Body of pancreas (tissue), 4 donors: ENCODE measurements around the gene TNS2. TPM values are rescaled to one million over a fixed set of nuclear protein-coding genes. Genes with fewer than 3 reads are reported as not detected.

Source experiments
- ATAC-seq: fragments of 150-250 bp; one replicate; pipeline ENCODE4 v1.9.1; 2016
- DNase-seq, 4 donors: peaks; one replicate each; pipeline ENCODE4 v3.0.0-alpha.2; 2019
- H3K27ac ChIP-seq, 4 donors: fragments of 200-600 bp; sonication (generic); 1 replicate in 3 of 4; 2 replicates in 1 of 4; pipeline versions ENCODE4 v1.5.1 to v1.6.1; 2016 to 2019; ENCODE audit warnings: mild to moderate bottlenecking in 1 of 4, mixed read lengths in 1 of 4, moderate library complexity in 1 of 4
- H3K27me3 ChIP-seq, 2 donors: fragments of 200-600 bp; sonication (generic); one replicate each; pipeline ENCODE4 v1.6.0; 2016; ENCODE audit warnings: mild to moderate bottlenecking in 1 of 2
- H3K36me3 ChIP-seq, 2 donors: fragments of 200-600 bp; sonication (generic); replicated peaks in 1 of 2; 2 replicates each; pipeline ENCODE4 v1.5.1; 2016; ENCODE audit warnings: low read depth in 2 of 2; ENCODE audit not compliant: insufficient read depth in 1 of 2
- H3K4me1 ChIP-seq: fragments of 200-600 bp; sonication (generic); one replicate; pipeline ENCODE4 v1.6.0; 2016
- H3K4me3 ChIP-seq, 2 donors: fragments of 200-600 bp; sonication (generic); 1 replicate in 1 of 2; 2 replicates in 1 of 2; pipeline ENCODE4 v1.5.1; 2016 to 2019
- H3K9me3 ChIP-seq, 3 donors: fragments of 200-600 bp; sonication (generic); 1 replicate in 2 of 3; 2 replicates in 1 of 3; pipeline ENCODE4 v1.5.1; 2016
- CTCF ChIP-seq, 7 experiments: fragments of 450-650 bp in 4 of 7; fragments of 200-600 bp in 3 of 7; sonication (generic) in 3 of 7; IDR thresholded peaks; one replicate each; pipeline ENCODE4 v1.5.1; 2016 to 2019; ENCODE audit warnings: antibody characterized with exemption in 7 of 7
- POLR2A ChIP-seq, 3 donors: fragments of 450-650 bp; IDR thresholded peaks; one replicate each; pipeline ENCODE4 v1.6.1; 2016; ENCODE audit warnings: antibody characterized with exemption in 3 of 3, mild to moderate bottlenecking in 2 of 3
- WGBS, 2 donors: methylation state at CpG; one replicate each; pipeline ENCODE4 v1.1.5; 2017; 5-methylcytosine and 5-hydroxymethylcytosine counted together
- intact Hi-C: fragments of 100-400 bp; cut with DNase I; formaldehyde crosslinking; loops from one replicate; pipeline ENCODE4 v1.15.1; 2023
- total RNA-seq, 2 donors: library from RNA; depleted of rRNA; stranded (reverse); fragments of >200 nt; gene quantifications; one replicate each; pipeline ENCODE4 v1.1.0, GENCODE V29; 2016

Gene TNS2
- total RNA-seq, 2 donors from 2014 or later: 75.5 to 113 TPM

DNA sequence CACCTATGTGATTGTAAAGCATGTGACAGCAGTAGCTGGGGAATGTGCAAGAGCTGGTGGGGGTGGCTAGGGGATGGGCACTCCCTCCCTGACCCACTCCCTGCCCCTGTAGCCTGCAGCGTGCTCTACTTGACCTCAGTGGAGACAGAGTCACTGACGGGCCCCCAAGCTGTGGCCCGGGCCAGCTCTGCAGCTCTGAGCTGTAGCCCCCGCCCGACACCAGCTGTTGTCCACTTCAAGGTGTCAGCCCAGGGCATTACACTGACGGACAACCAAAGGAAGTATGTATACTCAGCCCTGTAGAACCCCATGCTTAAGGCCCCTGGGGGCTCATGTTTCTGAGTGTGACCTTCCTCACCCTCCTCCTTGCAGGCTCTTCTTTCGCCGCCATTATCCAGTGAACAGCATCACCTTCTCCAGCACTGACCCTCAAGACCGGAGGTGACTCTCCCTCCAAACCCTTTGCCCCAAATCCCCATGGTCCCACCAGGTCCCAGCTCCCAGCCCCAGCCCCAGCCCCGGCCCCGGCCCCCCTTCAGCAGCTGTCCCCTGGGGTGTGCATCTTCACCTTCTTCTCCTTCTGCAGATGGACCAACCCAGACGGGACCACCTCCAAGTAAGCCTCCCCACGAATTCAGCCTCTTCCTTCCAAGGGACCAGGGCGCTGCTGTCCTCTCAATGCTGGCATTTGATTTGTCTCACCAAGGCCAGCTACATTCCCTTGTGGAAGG lies 13.3 kb downstream of the TNS2 start:
- TF ChIP-seq CTCF (IDR thresholded peaks at IDR 0.05) (no peak), POLR2A (IDR thresholded peaks at IDR 0.05) (peak in 1 of 3 donors; percentile 3)
- 89% methylated on average over 14 of the region's 14 CpGs for WGBS, 2 donors
- DNase-seq: peak in 2 of 4 donors; percentile 5 to 15
- intact Hi-C loops: loop anchor here (10.0 kb wide), 1 partner anchor 132 kb away; no protein-coding TSS in a partner anchor
- no peak for ATAC-seq
- peak overlapping the region in 2 of 4 donors; percentile 4 to 66 for H3K27ac ChIP-seq
- peaks cover 33% of the 10 kb centered on the region for H3K4me1 ChIP-seq
- H3K36me3 ChIP-seq: peaks cover 0 to 13% of the 10 kb centered on the region in 2 donors
- H3K9me3 ChIP-seq: no peaks in the 10 kb centered on the region
- H3K4me3 ChIP-seq: no peak overlapping the region
- no peaks in the 10 kb centered on the region for H3K27me3 ChIP-seq

DNA sequence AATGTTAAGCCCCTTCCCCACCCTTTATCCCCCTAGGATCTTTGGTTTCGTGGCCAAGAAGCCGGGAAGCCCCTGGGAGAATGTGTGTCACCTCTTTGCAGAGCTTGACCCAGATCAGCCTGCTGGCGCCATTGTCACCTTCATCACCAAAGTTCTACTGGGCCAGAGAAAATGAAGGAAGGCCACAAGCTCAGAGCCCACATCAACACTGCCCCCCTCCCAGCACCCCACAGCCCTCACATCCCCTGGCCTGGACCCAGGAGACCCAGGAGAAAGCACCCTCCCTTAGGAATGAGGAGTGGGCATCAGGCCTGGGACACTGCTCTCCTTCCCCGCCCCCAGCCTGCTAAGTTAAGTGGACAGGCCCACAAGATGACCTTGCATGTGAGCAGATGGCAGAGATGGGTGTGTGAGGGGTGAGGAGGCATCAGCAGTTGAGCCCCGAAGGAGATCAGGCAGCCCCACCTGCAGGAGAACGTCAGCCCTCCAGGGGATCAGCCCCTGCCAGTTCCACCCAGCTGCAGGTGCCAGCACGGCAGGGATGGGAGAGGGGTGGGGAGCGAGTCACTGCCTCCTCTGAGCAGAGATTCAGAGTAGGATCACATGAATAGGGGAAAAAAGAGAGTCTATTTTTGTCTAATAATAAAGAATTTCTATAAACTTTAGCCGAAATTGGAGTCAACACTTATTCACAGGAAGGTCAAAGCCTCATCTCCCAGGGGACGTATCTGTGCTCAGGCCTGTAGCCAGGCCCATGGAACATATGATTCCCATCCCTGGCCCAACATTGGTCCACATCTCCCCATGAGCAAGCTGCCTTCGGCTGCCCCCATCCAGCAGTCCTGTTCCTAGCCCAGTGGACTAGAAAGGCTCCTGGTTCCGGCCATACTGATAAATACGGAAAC lies 14.1 kb downstream of the TNS2 start:
- Histone ChIP-seq H3K27me3 (no peaks in the 10 kb centered on the region), H3K27ac (peak overlapping the region in 2 of 4 donors; percentile 10 to 27), H3K36me3 (peaks cover 0 to 13% of the 10 kb centered on the region in 2 donors), H3K4me1 (peaks cover 33% of the 10 kb centered on the region), H3K9me3 (no peaks in the 10 kb centered on the region), H3K4me3 (no peak overlapping the region)
- DNase-seq (peak in 2 of 4 donors; percentile 22 to 56), ATAC-seq (no peak)
- WGBS, 2 donors: 63 to 73% methylated on average over 13 of the region's 13 CpGs
- TF ChIP-seq POLR2A (IDR thresholded peaks at IDR 0.05) (no peak), CTCF (IDR thresholded peaks at IDR 0.05) (no peak)
- intact Hi-C loops: loop anchor here (10.0 kb wide), 1 partner anchor 131 kb away; no protein-coding TSS in a partner anchor

- Histone ChIP-seq H3K36me3 (peaks cover 0 to 13% of the 10 kb centered on the region in 2 donors), H3K9me3 (no peaks in the 10 kb centered on the region), H3K4me1 (peaks cover 30% of the 10 kb centered on the region), H3K4me3 (no peak overlapping the region), H3K27ac (peak overlapping the region in 1 of 4 donors; percentile 10), H3K27me3 (no peaks in the 10 kb centered on the region)
- DNase-seq (peak in 1 of 4 donors; percentile 2), ATAC-seq (no peak)
- WGBS, 2 donors: 78 to 87% methylated on average over 11 of the region's 11 CpGs
- intact Hi-C loops: loop anchor here (5.0 to 10.0 kb wide), 2 partner anchors 37 to 130 kb away; partner anchors contain the start of gene SOAT2
- TF ChIP-seq CTCF (IDR thresholded peaks at IDR 0.05) (no peak), POLR2A (IDR thresholded peaks at IDR 0.05) (no peak)
Observed at GRCh38 chr12:53064613-53065436, 15.0 kb downstream of the TNS2 start.

DNA sequence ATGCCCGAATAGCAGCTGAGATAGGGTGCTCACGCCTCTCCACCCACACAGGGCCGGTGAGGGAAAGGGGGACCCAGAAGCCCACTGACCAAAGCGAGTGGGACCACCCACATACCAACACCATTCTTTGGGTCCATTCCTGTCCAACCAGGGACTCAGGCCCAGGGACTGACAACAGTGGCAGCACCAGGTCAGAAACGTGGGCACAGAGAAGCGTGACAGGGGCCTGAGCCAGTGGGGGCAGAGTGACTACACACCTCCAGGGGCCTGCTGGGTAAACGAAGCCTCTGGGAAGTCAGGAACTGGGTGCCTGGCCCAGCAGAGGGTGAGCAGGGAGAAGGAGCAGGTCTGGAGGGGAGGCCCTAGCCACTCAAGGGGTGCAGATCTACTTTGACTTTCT lies 15.6 kb downstream of the TNS2 start:
- no peak overlapping the region for H3K27ac ChIP-seq
- 73 to 77% methylated on average over 7 of the region's 7 CpGs for WGBS, 2 donors
- DNase-seq: peak in 2 of 4 donors; percentile 2 to 16
- intact Hi-C loops: loop anchor here (5.0 to 10.0 kb wide), 2 partner anchors 37 to 129 kb away; partner anchors contain the start of gene SOAT2
- H3K4me1 ChIP-seq: peaks cover 23% of the 10 kb centered on the region
- no peaks in the 10 kb centered on the region for H3K27me3 ChIP-seq
- ATAC-seq: no peak
- peaks cover 0 to 15% of the 10 kb centered on the region in 2 donors for H3K36me3 ChIP-seq
- no peak overlapping the region for H3K4me3 ChIP-seq
- no peaks in the 10 kb centered on the region for H3K9me3 ChIP-seq
- TF ChIP-seq CTCF (IDR thresholded peaks at IDR 0.05) (no peak), POLR2A (IDR thresholded peaks at IDR 0.05) (no peak)
